Activated CD8-positive, alpha-beta memory T cell treated with anti-CD3 and anti-CD28 coated beads, Interleukin-2, amount 50 U/mL, for 48 hours (primary cell): ENCODE measurements around the gene NAE1.
A peak's percentile ranks its signal among the peaks of the same experiment; 100 is the strongest.
"Not testable (repeated sequence)": the region's sequence is repeated elsewhere in the genome, so short reads cannot be mapped to it uniquely, and the experiment has no call there.

Source experiments
- DNase-seq: peaks from one replicate; pipeline ENCODE4 v3.0.0-alpha.2; 2020

NAE1 gene

GRCh38 chr16:66830422-66831404 lies at the start of gene NAE1:
NAE1 (minus strand) TSS chr16:66830976; CDS start chr16:66830899, 77 bp downstream.
- DNase-seq = peak; percentile 97

- peak; percentile 79 for DNase-seq
Observed at GRCh38 chr16:66878067-66878466, 47.3 kb upstream of the NAE1 start.

GRCh38 chr16:66874079-66874775 lies 43.5 kb upstream of the NAE1 start:
- no peak for DNase-seq

GRCh38 chr16:66873685-66874055 lies 42.9 kb upstream of the NAE1 start:
- no peak for DNase-seq

GRCh38 chr16:66872943-66873684 lies 42.3 kb upstream of the NAE1 start:
- peak; percentile 98 for DNase-seq

- no peak for DNase-seq
Observed at GRCh38 chr16:66872559-66872942, 41.8 kb upstream of the NAE1 start.

- no peak for DNase-seq
Observed at GRCh38 chr16:66871840-66872239, 41.1 kb upstream of the NAE1 start.

GRCh38 chr16:66871363-66871762 lies 40.6 kb upstream of the NAE1 start:
- not testable (repeated sequence) for DNase-seq

GRCh38 chr16:66869424-66869823 lies 38.6 kb upstream of the NAE1 start:
- no peak for DNase-seq

- no peak for DNase-seq
Observed at GRCh38 chr16:66863707-66864106, 32.9 kb upstream of the NAE1 start.

GRCh38 chr16:66862023-66862520 lies 31.3 kb upstream of the NAE1 start:
- DNase-seq = no peak

GRCh38 chr16:66859397-66860068 lies 28.8 kb upstream of the NAE1 start:
- no peak for DNase-seq

GRCh38 chr16:66858740-66859396 lies 28.1 kb upstream of the NAE1 start:
- no peak for DNase-seq

GRCh38 chr16:66857437-66857836 lies 26.7 kb upstream of the NAE1 start:
- no peak for DNase-seq

- no peak for DNase-seq
Observed at GRCh38 chr16:66856801-66857200, 26.0 kb upstream of the NAE1 start.

- DNase-seq = no peak
Observed at GRCh38 chr16:66856184-66856730, 25.5 kb upstream of the NAE1 start.

GRCh38 chr16:66853261-66854139 lies 22.7 kb upstream of the NAE1 start:
- no peak for DNase-seq

GRCh38 chr16:66851166-66851964 lies 20.6 kb upstream of the NAE1 start:
- DNase-seq = no peak

- peak; percentile 48 for DNase-seq
Observed at GRCh38 chr16:66850115-66850815, 19.5 kb upstream of the NAE1 start.
